Type B pancreatic cell (in vitro differentiated cells): ENCODE data around the gene MRPS2. TPM values are rescaled to one million over a fixed set of nuclear protein-coding genes. Genes with fewer than 3 reads are reported as not detected.

ENCODE experiments used
- DNase-seq: peaks from one replicate; pipeline ENCODE4 v3.0.0; 2021; ENCODE audit warnings: mixed read lengths; ENCODE audit not compliant: unreplicated experiment; ENCODE audit errors: extremely low spot score
- H3K27ac Mint-ChIP-seq: 2 replicates; pipeline ENCODE4 v1.8.0; 2021; ENCODE audit warnings: mild to moderate bottlenecking, mixed read lengths
- H3K27me3 Mint-ChIP-seq: 2 replicates; pipeline ENCODE4 v1.8.0; 2021; ENCODE audit warnings: mixed read lengths
- H3K36me3 Mint-ChIP-seq: 2 replicates; pipeline ENCODE4 v1.8.0; 2021; ENCODE audit warnings: mixed read lengths
- H3K4me1 Mint-ChIP-seq: one replicate; pipeline ENCODE4 v1.8.0; 2021; ENCODE audit warnings: mixed read lengths; ENCODE audit not compliant: unreplicated experiment
- H3K4me3 Mint-ChIP-seq: 2 replicates; pipeline ENCODE4 v1.8.0; 2021; ENCODE audit warnings: mild to moderate bottlenecking, mixed read lengths
- H3K9me3 Mint-ChIP-seq: 2 replicates; pipeline ENCODE4 v1.8.0; 2021; ENCODE audit warnings: mixed read lengths
- total RNA-seq: library from RNA; stranded (reverse); gene quantifications from 2 replicates; pipeline ENCODE4 v1.2.1, GENCODE V29; 2021; ENCODE audit warnings: low replicate concordance
- TF ChIP-seq, protein P1 (sequence below): fragments of 200-600 bp; sonication (generic); conservative IDR thresholded peaks from 2 replicates; pipeline ENCODE4 v1.5.0; 2021; ENCODE audit warnings: antibody characterized with exemption, mild to moderate bottlenecking

The MRPS2 gene
- total RNA-seq, 1 donor from 2014 or later = 55.2 TPM

GRCh38 chr9:135487281-135488012, 13.0 kb upstream of the MRPS2 start:
- DNase-seq = no peak
- no peak overlapping the region for H3K27ac Mint-ChIP-seq
- H3K4me1 Mint-ChIP-seq = no peaks in the 10 kb centered on the region
- no peaks in the 10 kb centered on the region for H3K27me3 Mint-ChIP-seq
- no peaks in the 10 kb centered on the region for H3K36me3 Mint-ChIP-seq
- H3K4me3 Mint-ChIP-seq = no peak overlapping the region
- TF ChIP-seq, protein P1, sequence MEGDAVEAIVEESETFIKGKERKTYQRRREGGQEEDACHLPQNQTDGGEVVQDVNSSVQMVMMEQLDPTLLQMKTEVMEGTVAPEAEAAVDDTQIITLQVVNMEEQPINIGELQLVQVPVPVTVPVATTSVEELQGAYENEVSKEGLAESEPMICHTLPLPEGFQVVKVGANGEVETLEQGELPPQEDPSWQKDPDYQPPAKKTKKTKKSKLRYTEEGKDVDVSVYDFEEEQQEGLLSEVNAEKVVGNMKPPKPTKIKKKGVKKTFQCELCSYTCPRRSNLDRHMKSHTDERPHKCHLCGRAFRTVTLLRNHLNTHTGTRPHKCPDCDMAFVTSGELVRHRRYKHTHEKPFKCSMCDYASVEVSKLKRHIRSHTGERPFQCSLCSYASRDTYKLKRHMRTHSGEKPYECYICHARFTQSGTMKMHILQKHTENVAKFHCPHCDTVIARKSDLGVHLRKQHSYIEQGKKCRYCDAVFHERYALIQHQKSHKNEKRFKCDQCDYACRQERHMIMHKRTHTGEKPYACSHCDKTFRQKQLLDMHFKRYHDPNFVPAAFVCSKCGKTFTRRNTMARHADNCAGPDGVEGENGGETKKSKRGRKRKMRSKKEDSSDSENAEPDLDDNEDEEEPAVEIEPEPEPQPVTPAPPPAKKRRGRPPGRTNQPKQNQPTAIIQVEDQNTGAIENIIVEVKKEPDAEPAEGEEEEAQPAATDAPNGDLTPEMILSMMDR = no peak
- no peaks in the 10 kb centered on the region for H3K9me3 Mint-ChIP-seq

DNA sequence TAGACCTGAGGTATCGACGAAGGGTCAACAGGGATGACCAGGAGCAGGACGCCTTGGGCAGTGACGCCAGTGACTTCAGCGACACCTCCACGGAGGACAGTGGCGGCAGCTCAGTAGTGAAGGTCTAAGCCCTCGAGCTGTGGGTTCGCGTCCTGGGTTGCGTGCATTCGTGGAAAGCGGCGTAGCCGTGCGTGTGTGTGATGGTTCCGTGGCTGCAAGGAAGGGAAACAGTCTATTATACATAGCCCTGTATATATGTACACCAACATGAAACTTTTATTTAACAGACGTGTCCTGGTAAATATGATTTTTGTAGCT, 12.5 kb upstream of the MRPS2 start:
- no peak overlapping the region for H3K4me3 Mint-ChIP-seq
- no peaks in the 10 kb centered on the region for H3K4me1 Mint-ChIP-seq
- no peaks in the 10 kb centered on the region for H3K36me3 Mint-ChIP-seq
- H3K27me3 Mint-ChIP-seq = no peaks in the 10 kb centered on the region
- no peak overlapping the region for H3K27ac Mint-ChIP-seq
- H3K9me3 Mint-ChIP-seq = no peaks in the 10 kb centered on the region
- DNase-seq = no peak
- TF ChIP-seq, protein P1 = no peak

DNA sequence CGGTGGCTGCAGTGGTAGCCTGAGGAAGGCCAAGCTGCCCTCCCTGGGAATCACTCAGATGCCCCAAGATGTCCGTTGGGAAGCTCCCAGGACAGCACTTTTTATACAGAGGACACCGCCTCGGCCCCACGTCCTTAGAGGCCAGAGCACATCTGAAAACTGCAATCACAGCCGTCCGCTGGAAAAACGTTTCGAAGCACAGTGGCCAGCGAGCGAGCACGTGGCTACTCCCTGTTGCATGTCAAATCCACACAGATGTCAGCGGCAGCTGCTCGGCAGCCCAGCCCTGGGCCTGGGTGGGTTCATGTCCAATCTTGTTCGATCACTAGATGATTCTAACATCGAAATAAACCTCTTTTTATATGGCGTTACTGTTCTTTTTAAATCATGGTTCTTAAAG, 12.0 kb upstream of the MRPS2 start:
- Mint-ChIP-seq H3K36me3 (no peaks in the 10 kb centered on the region), H3K9me3 (no peaks in the 10 kb centered on the region), H3K27me3 (no peaks in the 10 kb centered on the region), H3K4me1 (no peaks in the 10 kb centered on the region), H3K4me3 (no peak overlapping the region), H3K27ac (no peak overlapping the region)
- TF ChIP-seq, protein P1 = no peak
- no peak for DNase-seq

- Mint-ChIP-seq H3K4me1 (no peaks in the 10 kb centered on the region), H3K9me3 (no peaks in the 10 kb centered on the region), H3K4me3 (no peak overlapping the region), H3K27ac (no peak overlapping the region), H3K36me3 (no peaks in the 10 kb centered on the region), H3K27me3 (no peaks in the 10 kb centered on the region)
- TF ChIP-seq, protein P1 = no peak
- no peak for DNase-seq
Measured at GRCh38 chr9:135489188-135489906, 11.1 kb upstream of the MRPS2 start.

- H3K4me1 Mint-ChIP-seq = no peaks in the 10 kb centered on the region
- no peaks in the 10 kb centered on the region for H3K27me3 Mint-ChIP-seq
- H3K9me3 Mint-ChIP-seq = no peaks in the 10 kb centered on the region
- no peak overlapping the region for H3K4me3 Mint-ChIP-seq
- H3K36me3 Mint-ChIP-seq = no peaks in the 10 kb centered on the region
- DNase-seq = no peak
- H3K27ac Mint-ChIP-seq = no peak overlapping the region
- TF ChIP-seq, protein P1 = no peak
Measured at GRCh38 chr9:135490166-135490870, 10.2 kb upstream of the MRPS2 start.
